KOPT-K1 (cell line): ENCODE measurements around the gene CMTM4.
"Not testable (repeated sequence)": the region's sequence is repeated elsewhere in the genome, so short reads cannot be mapped to it uniquely, and the experiment has no call there.

Experiments used
- H3K27ac ChIP-seq: fragments of 200-600 bp; sonication (generic); 2 replicates; pipeline ENCODE4 v1.5.1; 2016; ENCODE audit warnings: antibody characterized with exemption, mild to moderate bottlenecking, low read depth, low read length; ENCODE audit not compliant: poor library complexity, severe bottlenecking
- H3K36me3 ChIP-seq: fragments of 200-600 bp; sonication (generic); 2 replicates; pipeline ENCODE4 v1.5.1; 2017; ENCODE audit warnings: antibody characterized with exemption, mild to moderate bottlenecking, low read length, moderate library complexity; ENCODE audit not compliant: insufficient read depth
- H3K9me3 ChIP-seq: fragments of 200-600 bp; sonication (generic); 2 replicates; pipeline ENCODE4 v1.5.1; 2017; ENCODE audit warnings: antibody characterized with exemption, low read length, mild to moderate bottlenecking; ENCODE audit not compliant: insufficient read depth, poor library complexity, severe bottlenecking

Gene CMTM4

GRCh38 chr16:66609139-66609510 lies 87.4 kb downstream of the CMTM4 start:
- Histone ChIP-seq H3K27ac (no peak overlapping the region), H3K9me3 (no peaks in the 10 kb centered on the region), H3K36me3 (peaks cover 78% of the 10 kb centered on the region)

- Histone ChIP-seq H3K36me3 (peaks cover 73% of the 10 kb centered on the region), H3K9me3 (no peaks in the 10 kb centered on the region), H3K27ac (peak overlapping the region; percentile 1)
Measured at GRCh38 chr16:66608241-66609138, 88.1 kb downstream of the CMTM4 start.

GRCh38 chr16:66605979-66606751 lies 90.4 kb downstream of the CMTM4 start:
- Histone ChIP-seq H3K27ac (peak overlapping the region; percentile 92), H3K36me3 (peaks cover 49% of the 10 kb centered on the region), H3K9me3 (peaks cover 8% of the 10 kb centered on the region)

- H3K36me3 ChIP-seq = peaks cover 41% of the 10 kb centered on the region
- peaks cover 15% of the 10 kb centered on the region for H3K9me3 ChIP-seq
- peak overlapping the region; percentile 92 for H3K27ac ChIP-seq
Measured at GRCh38 chr16:66605177-66605978, 91.2 kb downstream of the CMTM4 start.

GRCh38 chr16:66604376-66605176 lies 92.0 kb downstream of the CMTM4 start, which contains the start of gene CMTM3:
Gene CMTM3, plus strand, starts transcription at chr16:66604704. Its CDS starts 102 bp downstream, at chr16:66604806.
- Histone ChIP-seq H3K27ac (peak within 1 kb of the TSS; percentile 92), H3K36me3 (peaks cover 33% of the 10 kb centered on the region), H3K9me3 (peaks cover 15% of the 10 kb centered on the region)

GRCh38 chr16:66603537-66604375 lies 92.8 kb downstream of the CMTM4 start:
- Histone ChIP-seq H3K9me3 (peaks cover 15% of the 10 kb centered on the region), H3K27ac (peak overlapping the region; percentile 92), H3K36me3 (peaks cover 25% of the 10 kb centered on the region)

GRCh38 chr16:66601471-66601870 lies 95.1 kb downstream of the CMTM4 start:
- Histone ChIP-seq H3K27ac (no peak overlapping the region), H3K9me3 (peaks cover 15% of the 10 kb centered on the region), H3K36me3 (0 out of 2 replicates have a peak, but pooled peaks cover 2% of the 10 kb centered on the region)

- Histone ChIP-seq H3K36me3 (no peaks in the 10 kb centered on the region), H3K27ac (peak overlapping the region; percentile 49), H3K9me3 (peaks cover 15% of the 10 kb centered on the region)
Measured at GRCh38 chr16:66600477-66600876, 96.1 kb downstream of the CMTM4 start.

GRCh38 chr16:66599726-66600125 lies 96.8 kb downstream of the CMTM4 start:
- Histone ChIP-seq H3K27ac (peak overlapping the region; percentile 49), H3K9me3 (peaks cover 15% of the 10 kb centered on the region), H3K36me3 (no peaks in the 10 kb centered on the region)

GRCh38 chr16:66598111-66598510 lies 98.4 kb downstream of the CMTM4 start:
- no peak overlapping the region for H3K27ac ChIP-seq
- H3K36me3 ChIP-seq = no peaks in the 10 kb centered on the region
- peaks cover 15% of the 10 kb centered on the region for H3K9me3 ChIP-seq

GRCh38 chr16:66596986-66597848 lies 99.3 kb downstream of the CMTM4 start:
- peak overlapping the region; percentile 28 for H3K27ac ChIP-seq
- H3K9me3 ChIP-seq = peaks cover 15% of the 10 kb centered on the region
- no peaks in the 10 kb centered on the region for H3K36me3 ChIP-seq

GRCh38 chr16:66596559-66596958 lies 100.0 kb downstream of the CMTM4 start:
- H3K36me3 ChIP-seq, H3K27ac ChIP-seq: not testable (repeated sequence)
- peaks cover 11% of the 10 kb centered on the region for H3K9me3 ChIP-seq

- Histone ChIP-seq H3K36me3 (no peaks in the 10 kb centered on the region), H3K27ac (no peak overlapping the region), H3K9me3 (no peaks in the 10 kb centered on the region)
Measured at GRCh38 chr16:66594739-66595138, 101.8 kb downstream of the CMTM4 start.
